Hepatocyte (in vitro differentiated cells): ENCODE results near the gene TOR1AIP2. TPM values are rescaled to one million over a fixed set of nuclear protein-coding genes. Genes with fewer than 3 reads are reported as not detected.
"Not testable (repeated sequence)": the region's sequence is repeated elsewhere in the genome, so short reads cannot be mapped to it uniquely, and the experiment has no call there.

Source experiments
- DNase-seq: peaks from one replicate; pipeline ENCODE4 v3.0.0-alpha.2; 2016; ENCODE audit warnings: low spot score
- H2AFZ ChIP-seq: fragments of 200-600 bp; sonication (generic); 2 replicates; pipeline ENCODE4 v1.6.0; 2016; ENCODE audit warnings: antibody characterized with exemption, mild to moderate bottlenecking
- H3K27ac ChIP-seq: fragments of 200-600 bp; sonication (generic); 2 replicates; pipeline ENCODE4 v1.5.1; 2016; ENCODE audit warnings: mild to moderate bottlenecking
- H3K27me3 ChIP-seq: fragments of 200-600 bp; sonication (generic); 2 replicates; pipeline ENCODE4 v1.6.1; 2016
- H3K36me3 ChIP-seq: fragments of 200-600 bp; sonication (generic); replicated peaks from 2 replicates; pipeline ENCODE4 v1.5.1; 2016; ENCODE audit warnings: low read depth; ENCODE audit not compliant: insufficient read depth
- H3K4me1 ChIP-seq: fragments of 200-600 bp; sonication (generic); 2 replicates; pipeline ENCODE4 v1.5.1; 2016; ENCODE audit warnings: mild to moderate bottlenecking, moderate library complexity; ENCODE audit not compliant: insufficient read depth
- H3K4me2 ChIP-seq: fragments of 200-600 bp; sonication (generic); 2 replicates; pipeline ENCODE4 v1.6.0; 2016
- H3K4me3 ChIP-seq: fragments of 200-600 bp; sonication (generic); 2 replicates; pipeline ENCODE4 v1.5.1; 2016; ENCODE audit warnings: mild to moderate bottlenecking
- H3K79me2 ChIP-seq: fragments of 200-600 bp; sonication (generic); 2 replicates; pipeline ENCODE4 v1.6.0; 2017; ENCODE audit warnings: mild to moderate bottlenecking
- H3K9me2 ChIP-seq: fragments of 200-600 bp; sonication (generic); replicated peaks from 2 replicates; pipeline ENCODE4 v1.6.0; 2017; ENCODE audit warnings: mild to moderate bottlenecking; ENCODE audit not compliant: insufficient read depth
- H3K9me3 ChIP-seq: fragments of 200-600 bp; sonication (generic); 2 replicates; pipeline ENCODE4 v1.5.1; 2016; ENCODE audit warnings: low read depth, mild to moderate bottlenecking
- H4K20me1 ChIP-seq: fragments of 200-600 bp; sonication (generic); 2 replicates; pipeline ENCODE4 v1.6.0; 2016; ENCODE audit warnings: mild to moderate bottlenecking; ENCODE audit not compliant: insufficient read depth, poor library complexity, severe bottlenecking
- CTCF ChIP-seq: fragments of 200-600 bp; sonication (generic); IDR thresholded peaks from 2 replicates; pipeline ENCODE4 v1.5.1; 2016; ENCODE audit warnings: antibody characterized with exemption, mild to moderate bottlenecking; ENCODE audit not compliant: poor library complexity
- EZH2 ChIP-seq: fragments of 200-600 bp; sonication (generic); IDR thresholded peaks from 2 replicates; pipeline ENCODE4 v1.6.1; 2016; ENCODE audit warnings: antibody characterized with exemption, mild to moderate bottlenecking, borderline replicate concordance
- EZH2phosphoT487 ChIP-seq: fragments of 200-600 bp; sonication (generic); IDR thresholded peaks from one replicate; pipeline ENCODE4 v1.6.1; 2018; ENCODE audit warnings: antibody characterized with exemption, mild to moderate bottlenecking, low read depth, moderate library complexity; ENCODE audit not compliant: unreplicated experiment, severe bottlenecking
- WGBS: methylation state at CpG from one replicate; pipeline ENCODE4 v1.1.6; 2016; ENCODE audit warnings: low lambda C conversion rate; ENCODE audit errors: missing lambda C conversion rate; 5-methylcytosine and 5-hydroxymethylcytosine counted together
- polyA plus RNA-seq: library from polyadenylated mRNA; unstranded; fragments of >200 nt; fragmentation: Nextera tagmentation; extraction: Ambion mirVana; gene quantifications from 2 replicates; pipeline ENCODE4 v1.2.1, GENCODE V29; 2016
- total RNA-seq: library from RNA; depleted of rRNA; stranded (reverse); fragments of >200 nt; gene quantifications from 2 replicates; pipeline ENCODE4 v1.2.3, GENCODE V29; 2014

TOR1AIP2 gene
- total and polyA plus RNA-seq, 2 experiments from 2014 or later: 36.6 to 158 TPM

- Histone ChIP-seq H3K4me3 (no peak overlapping the region), H3K27me3 (no peaks in the 10 kb centered on the region), H2AFZ (no peak overlapping the region), H3K4me1 (no peaks in the 10 kb centered on the region), H3K79me2 (peaks cover 52% of the 10 kb centered on the region), H3K36me3 (no peaks in the 10 kb centered on the region), H3K27ac (no peak overlapping the region), H4K20me1 (peaks cover 39% of the 10 kb centered on the region), H3K9me2 (no peaks in the 10 kb centered on the region), H3K9me3 (no peaks in the 10 kb centered on the region), H3K4me2 (no peak overlapping the region)
- no peak for TF ChIP-seq CTCF
- TF ChIP-seq EZH2: no peak
- TF ChIP-seq EZH2phosphoT487: no peak
- no peak for DNase-seq
- 95% methylated on average over 3 of the region's 3 CpGs for WGBS
Observed at GRCh38 chr1:179860652-179861051, 17.0 kb downstream of the TOR1AIP2 start.

GRCh38 chr1:179857009-179857408 is 20.6 kb downstream of the TOR1AIP2 start:
- peaks cover 18% of the 10 kb centered on the region for H4K20me1 ChIP-seq
- H3K4me3 ChIP-seq: no peak overlapping the region
- H2AFZ ChIP-seq: no peak overlapping the region
- no peak overlapping the region for H3K4me2 ChIP-seq
- no peaks in the 10 kb centered on the region for H3K36me3 ChIP-seq
- no peaks in the 10 kb centered on the region for H3K27me3 ChIP-seq
- H3K27ac ChIP-seq: no peak overlapping the region
- WGBS: over 99% methylated on average over 4 of the region's 4 CpGs
- DNase-seq: no peak
- no peaks in the 10 kb centered on the region for H3K9me2 ChIP-seq
- peaks cover 29% of the 10 kb centered on the region for H3K79me2 ChIP-seq
- TF ChIP-seq CTCF (no peak), EZH2phosphoT487 (no peak), EZH2 (no peak)
- H3K4me1 ChIP-seq: no peaks in the 10 kb centered on the region
- no peaks in the 10 kb centered on the region for H3K9me3 ChIP-seq

- no peak for TF ChIP-seq CTCF
- TF ChIP-seq EZH2phosphoT487: no peak
- TF ChIP-seq EZH2: no peak
- no peak overlapping the region for H3K27ac ChIP-seq
- no peaks in the 10 kb centered on the region for H3K9me2 ChIP-seq
- H3K9me3 ChIP-seq: no peaks in the 10 kb centered on the region
- no peaks in the 10 kb centered on the region for H3K36me3 ChIP-seq
- H3K27me3 ChIP-seq: no peaks in the 10 kb centered on the region
- no peaks in the 10 kb centered on the region for H3K4me1 ChIP-seq
- no peak overlapping the region for H3K4me2 ChIP-seq
- no peak for DNase-seq
- WGBS: 100% methylated on average over 2 of the region's 2 CpGs
- H4K20me1 ChIP-seq: peaks cover 11% of the 10 kb centered on the region
- peaks cover 22% of the 10 kb centered on the region for H3K79me2 ChIP-seq
- H2AFZ ChIP-seq: no peak overlapping the region
- H3K4me3 ChIP-seq: no peak overlapping the region
Observed at GRCh38 chr1:179856296-179856695, 21.3 kb downstream of the TOR1AIP2 start.

GRCh38 chr1:179855831-179856230 is 21.8 kb downstream of the TOR1AIP2 start:
- H4K20me1 ChIP-seq, H3K36me3 ChIP-seq, H3K27ac ChIP-seq, H3K27me3 ChIP-seq, H3K4me1 ChIP-seq, H3K4me2 ChIP-seq, DNase-seq, H3K9me2 ChIP-seq, H2AFZ ChIP-seq, H3K9me3 ChIP-seq, H3K4me3 ChIP-seq: not testable (repeated sequence)
- WGBS: 87% methylated on average over 4 of the region's 4 CpGs
- H3K79me2 ChIP-seq: peaks cover 18% of the 10 kb centered on the region
